ENCODE data around the gene TEX13A.

TEX13A gene

DNA sequence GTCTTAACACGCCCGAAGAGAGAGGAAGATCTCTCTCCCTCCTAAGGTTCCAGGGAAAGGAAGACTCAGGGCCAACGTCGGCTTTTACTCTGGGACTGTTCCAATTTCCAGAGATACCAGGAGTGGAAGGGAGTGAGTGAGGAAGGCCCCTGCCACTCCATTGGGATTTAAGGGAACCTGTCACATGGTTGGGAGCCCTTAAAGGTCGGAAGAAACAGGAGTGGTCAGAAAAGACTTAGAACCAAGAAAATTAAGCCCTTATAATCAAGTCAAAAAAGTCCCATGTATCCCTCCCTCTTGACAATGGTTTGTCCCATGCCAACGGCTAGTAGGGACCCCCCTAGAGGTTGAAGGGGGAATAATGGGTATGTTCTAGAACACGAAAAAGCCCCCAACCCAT is at the start of gene TEX13A:
TSS of gene TEX13A (minus strand) at position 59 of the 400 bp plus-strand sequence. CDS start 297 bp downstream, outside the sequence.
- no peak for DNase-seq (ENCODE audit: low read depth)
- TF ChIP-seq CTCF (conservative IDR thresholded peaks at IDR 0.05; ENCODE audit: control insufficient read depth, insufficient read depth, low read depth, low read length): no peak

GRCh38 chrX:105269386-105269785 is 48.9 kb upstream of the TEX13A start:
- H3K4me3 ChIP-seq (ENCODE audit: control insufficient read depth, low read depth, low read length): no peak overlapping the region
- DNase-seq (ENCODE audit: low read depth): peak; percentile 18
- no peak for TF ChIP-seq CTCF (conservative IDR thresholded peaks at IDR 0.05; ENCODE audit: control insufficient read depth, insufficient read depth, low read depth, low read length)

More for the DNA sequence above, at the start of gene TEX13A:
- H3K4me3 ChIP-seq (ENCODE audit: control insufficient read depth, low read depth, low read length): no peak within 1 kb of the TSS

- TF ChIP-seq CTCF (conservative IDR thresholded peaks at IDR 0.05; ENCODE audit: control insufficient read depth, insufficient read depth, low read depth, low read length): no peak
- DNase-seq (ENCODE audit: low read depth): no peak
- H3K4me3 ChIP-seq (ENCODE audit: control insufficient read depth, low read depth, low read length): no peak overlapping the region
These were observed 46.7 kb upstream of the TEX13A start for GRCh38 chrX:105267167-105267566.

GRCh38 chrX:105266456-105266855 is 46.0 kb upstream of the TEX13A start:
- H3K4me3 ChIP-seq (ENCODE audit: control insufficient read depth, low read depth, low read length): no peak overlapping the region
- DNase-seq (ENCODE audit: low read depth): peak; percentile 43
- TF ChIP-seq CTCF (conservative IDR thresholded peaks at IDR 0.05; ENCODE audit: control insufficient read depth, insufficient read depth, low read depth, low read length): no peak

DNA sequence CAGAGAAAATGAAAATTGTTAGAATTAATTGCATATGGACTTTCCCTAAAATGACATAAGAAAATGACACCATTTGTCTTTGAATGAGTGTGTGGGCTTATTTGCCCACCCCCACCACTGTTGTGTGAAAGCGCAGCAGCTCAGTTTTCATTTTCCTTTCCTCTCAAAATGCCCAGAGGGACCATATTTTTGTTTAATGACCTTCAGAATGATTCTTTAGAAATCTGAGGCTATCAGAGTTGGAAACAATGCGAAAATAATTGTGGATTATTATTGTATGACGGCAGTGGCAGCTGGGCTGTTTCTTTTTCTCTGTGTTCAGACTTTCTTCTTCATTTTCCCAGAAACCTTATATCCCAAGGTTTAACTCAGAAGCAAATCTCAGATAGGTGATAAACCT is 44.6 kb upstream of the TEX13A start:
- no peak for DNase-seq (ENCODE audit: low read depth)
- H3K4me3 ChIP-seq (ENCODE audit: control insufficient read depth, low read depth, low read length): peak overlapping the region; percentile 18
- no peak for TF ChIP-seq CTCF (conservative IDR thresholded peaks at IDR 0.05; ENCODE audit: control insufficient read depth, insufficient read depth, low read depth, low read length)

- no peak overlapping the region for H3K4me3 ChIP-seq (ENCODE audit: control insufficient read depth, low read depth, low read length)
- TF ChIP-seq CTCF (conservative IDR thresholded peaks at IDR 0.05; ENCODE audit: control insufficient read depth, insufficient read depth, low read depth, low read length): no peak
- DNase-seq (ENCODE audit: low read depth): peak; percentile 83
These were observed 43.3 kb upstream of the TEX13A start for GRCh38 chrX:105263801-105264200.

DNA sequence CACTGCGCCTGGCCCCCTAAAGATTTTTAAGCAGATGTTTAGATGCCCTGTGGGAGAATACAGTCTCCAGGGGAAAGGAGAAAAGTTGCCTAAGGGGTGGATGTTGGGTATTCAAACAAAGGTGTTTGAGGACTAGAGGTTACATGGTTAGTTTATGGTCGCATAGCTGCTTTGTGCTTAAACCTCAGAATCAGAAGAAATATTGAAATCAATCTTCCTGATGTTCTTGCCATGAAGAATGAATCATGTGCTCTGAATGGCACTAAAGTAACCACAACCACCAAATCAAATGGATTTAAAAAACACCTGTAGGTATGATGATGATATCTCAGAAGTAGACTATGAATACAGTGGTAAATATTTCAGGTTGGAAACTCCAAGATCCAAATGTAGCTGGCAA is 42.7 kb upstream of the TEX13A start:
- no peak for TF ChIP-seq CTCF (conservative IDR thresholded peaks at IDR 0.05; ENCODE audit: control insufficient read depth, insufficient read depth, low read depth, low read length)
- no peak overlapping the region for H3K4me3 ChIP-seq (ENCODE audit: control insufficient read depth, low read depth, low read length)
- DNase-seq (ENCODE audit: low read depth): no peak

All from fibroblast of mammary gland (primary cell).